ENCODE results near the gene MCUR1. TPM values are rescaled to one million over a fixed set of nuclear protein-coding genes. Genes with fewer than 3 reads are reported as not detected.

Gene MCUR1
- total RNA-seq, 1 experiment from 2014 or later, result 35.4 TPM

GRCh38 chr6:13812359-13812642, 2.1 kb downstream of the MCUR1 start:
- Histone ChIP-seq H3K4ac (ENCODE audit: low read depth, low read length) (no peak overlapping the region), H2BK20ac (ENCODE audit: low read depth, low read length, poor library complexity, severe bottlenecking) (no peak overlapping the region), H2BK120ac (ENCODE audit: low read depth, low read length, poor library complexity, severe bottlenecking) (no peak overlapping the region), H3K79me1 (ENCODE audit: insufficient read depth, low read depth, low read length, poor library complexity, severe bottlenecking) (no peaks in the 10 kb centered on the region), H4K20me1 (ENCODE audit: control insufficient read depth, insufficient read depth, insufficient read length) (no peaks in the 10 kb centered on the region), H3K27me3 (ENCODE audit: insufficient read depth, low read length) (no peaks in the 10 kb centered on the region), H3K18ac (ENCODE audit: insufficient read length, low read depth, low read length) (no peak overlapping the region), H4K5ac (ENCODE audit: insufficient read length, low read depth, low read length) (no peak overlapping the region), H3K27ac (ENCODE audit: insufficient read length, low read depth, low read length) (no peak overlapping the region), H3K14ac (ENCODE audit: insufficient read depth, low read length) (no peak overlapping the region), H3K23ac (ENCODE audit: insufficient read length, low read depth, low read length) (no peak overlapping the region), H3K9ac (ENCODE audit: extremely low read depth, insufficient read length, low read length) (no peak overlapping the region), H2BK12ac (ENCODE audit: insufficient read length, low read depth, low read length) (no peak overlapping the region), H4K8ac (replicated peaks; ENCODE audit: insufficient read length, low read depth, low read length) (no peak overlapping the region), H3K79me2 (ENCODE audit: insufficient read depth, low read length) (peaks cover 15% of the 10 kb centered on the region; the same call in 1 of the 2 replicates), H3K4me2 (ENCODE audit: insufficient read depth, insufficient read length, low read length) (no peak overlapping the region), H2BK15ac (ENCODE audit: low read depth, low read length) (no peak overlapping the region), H3K4me1 (ENCODE audit: insufficient read depth, low read length) (peaks cover 2% of the 10 kb centered on the region; the same call in 1 of the 2 replicates), H3K9me3 (ENCODE audit: control insufficient read depth, low read depth, low read length) (no peaks in the 10 kb centered on the region), H4K91ac (ENCODE audit: insufficient read length, low read depth, low read length) (no peak overlapping the region), H2AK5ac (ENCODE audit: insufficient read length, low read length) (no peak overlapping the region), H3K56ac (ENCODE audit: insufficient read length, low read depth, low read length) (no peak overlapping the region), H3K23me2 (ENCODE audit: insufficient read length, low read depth, low read length, poor library complexity, severe bottlenecking) (peaks cover 3% of the 10 kb centered on the region), H2AFZ (ENCODE audit: low read length) (no peak overlapping the region), H3T11ph (ENCODE audit: low read length) (no peak overlapping the region), H2BK5ac (ENCODE audit: insufficient read length, low read length) (no peak overlapping the region)
- TF ChIP-seq, protein P1, sequence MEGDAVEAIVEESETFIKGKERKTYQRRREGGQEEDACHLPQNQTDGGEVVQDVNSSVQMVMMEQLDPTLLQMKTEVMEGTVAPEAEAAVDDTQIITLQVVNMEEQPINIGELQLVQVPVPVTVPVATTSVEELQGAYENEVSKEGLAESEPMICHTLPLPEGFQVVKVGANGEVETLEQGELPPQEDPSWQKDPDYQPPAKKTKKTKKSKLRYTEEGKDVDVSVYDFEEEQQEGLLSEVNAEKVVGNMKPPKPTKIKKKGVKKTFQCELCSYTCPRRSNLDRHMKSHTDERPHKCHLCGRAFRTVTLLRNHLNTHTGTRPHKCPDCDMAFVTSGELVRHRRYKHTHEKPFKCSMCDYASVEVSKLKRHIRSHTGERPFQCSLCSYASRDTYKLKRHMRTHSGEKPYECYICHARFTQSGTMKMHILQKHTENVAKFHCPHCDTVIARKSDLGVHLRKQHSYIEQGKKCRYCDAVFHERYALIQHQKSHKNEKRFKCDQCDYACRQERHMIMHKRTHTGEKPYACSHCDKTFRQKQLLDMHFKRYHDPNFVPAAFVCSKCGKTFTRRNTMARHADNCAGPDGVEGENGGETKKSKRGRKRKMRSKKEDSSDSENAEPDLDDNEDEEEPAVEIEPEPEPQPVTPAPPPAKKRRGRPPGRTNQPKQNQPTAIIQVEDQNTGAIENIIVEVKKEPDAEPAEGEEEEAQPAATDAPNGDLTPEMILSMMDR (conservative IDR thresholded peaks at IDR 0.05), result no peak
- Mint-ChIP-seq H3K27ac (no peak overlapping the region), H3K36me3 (ENCODE audit: insufficient read depth in 1 of 3, low read depth in 3 of 3) (peaks cover 0 to 8% (median 6%) of the 10 kb centered on the region in 3 experiments; a peak in 2 of 7 replicates), H3K27me3 (ENCODE audit: low read depth) (peaks cover 2% of the 10 kb centered on the region; the same call in 1 of the 2 replicates), H3K4me1 (peaks cover 28 to 30% of the 10 kb centered on the region in 2 experiments), H3K9me3 (no peaks in the 10 kb centered on the region), H3K4me3 (peak overlapping the region in 1 of 2 experiments; percentile 33; a peak in 1 of 5 replicates)
- no peak for DNase-seq
- WGBS (ENCODE audit: extremely low coverage, insufficient read length, low lambda C conversion rate), result no CpG with 5 or more reads among the region's 5 CpGs
